Measurements from ENCODE around the gene TFCP2L1. TPM values are rescaled to one million over a fixed set of nuclear protein-coding genes. Genes with fewer than 3 reads are reported as not detected.

TFCP2L1 gene
- total RNA-seq, 1 experiment from 2014 or later: 1.8 TPM

DNA sequence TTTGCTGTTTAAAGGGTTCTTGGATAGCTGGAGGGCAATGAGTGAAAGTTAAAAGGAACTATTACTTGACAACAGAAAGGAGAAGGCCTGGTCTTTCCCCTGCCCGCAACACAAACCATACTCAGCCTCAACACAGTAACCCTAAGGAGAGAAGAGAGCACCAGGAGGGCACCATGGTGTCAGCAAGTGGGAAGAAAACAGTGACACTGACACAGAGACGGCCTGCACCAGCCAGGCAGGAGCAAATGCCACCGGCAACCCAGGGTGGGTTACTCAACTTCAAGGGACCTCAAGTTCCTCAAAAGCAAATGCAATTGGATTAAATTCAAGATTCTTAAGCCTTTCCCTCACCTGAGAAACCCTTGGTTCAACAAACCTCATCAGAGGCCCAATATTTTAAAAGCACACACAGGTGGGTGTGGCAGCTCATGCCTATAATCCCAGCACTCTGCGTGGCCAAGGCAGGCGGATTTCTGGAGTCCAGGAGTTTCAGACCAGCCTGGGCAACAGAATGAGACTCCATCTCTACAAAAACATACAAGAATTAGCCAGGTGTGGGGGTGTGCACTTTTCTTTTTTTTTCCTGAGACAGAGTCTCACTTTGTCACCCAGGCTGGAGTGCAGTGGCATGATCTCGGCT is 52.3 kb downstream of the TFCP2L1 start:
- no peak overlapping the region for H3K56ac ChIP-seq (ENCODE audit: insufficient read length, low read depth, low read length)
- no peak overlapping the region for H2BK5ac ChIP-seq (ENCODE audit: insufficient read length, low read length)
- no peak overlapping the region for H3K4ac ChIP-seq (ENCODE audit: low read depth, low read length)
- no peaks in the 10 kb centered on the region; the same call in 1 of the 2 replicates for H3K27me3 ChIP-seq (ENCODE audit: insufficient read depth, low read length)
- no peak overlapping the region for H3K27ac ChIP-seq (ENCODE audit: insufficient read length, low read depth, low read length)
- no CpG with 5 or more reads among the region's 6 CpGs for WGBS (ENCODE audit: extremely low coverage, insufficient read length, low lambda C conversion rate)
- Mint-ChIP-seq H3K27me3 (ENCODE audit: low read depth) (no peaks in the 10 kb centered on the region), H3K9me3 (no peaks in the 10 kb centered on the region; a peak in 1 of 5 replicates), H3K27ac (no peak overlapping the region), H3K4me3 (no peak overlapping the region), H3K4me1 (peaks cover 1 to 5% of the 10 kb centered on the region in 2 experiments; a peak in 3 of 4 replicates), H3K36me3 (ENCODE audit: insufficient read depth in 1 of 3, low read depth in 3 of 3) (no peaks in the 10 kb centered on the region; a peak in 1 of 7 replicates)
- no peak overlapping the region for H3T11ph ChIP-seq (ENCODE audit: low read length)
- H2BK15ac ChIP-seq (ENCODE audit: low read depth, low read length): no peak overlapping the region
- no peak overlapping the region for H4K5ac ChIP-seq (ENCODE audit: insufficient read length, low read depth, low read length)
- H3K9ac ChIP-seq (ENCODE audit: extremely low read depth, insufficient read length, low read length): no peak overlapping the region
- no peak overlapping the region for H3K4me2 ChIP-seq (ENCODE audit: insufficient read depth, insufficient read length, low read length)
- H3K14ac ChIP-seq (ENCODE audit: insufficient read depth, low read length): no peak overlapping the region; the same call in 1 of the 2 replicates
- H3K23ac ChIP-seq (ENCODE audit: insufficient read length, low read depth, low read length): no peak overlapping the region
- no peaks in the 10 kb centered on the region for H4K20me1 ChIP-seq (ENCODE audit: control insufficient read depth, insufficient read depth, insufficient read length)
- no peak overlapping the region for H2BK12ac ChIP-seq (ENCODE audit: insufficient read length, low read depth, low read length)
- H3K4me1 ChIP-seq (ENCODE audit: insufficient read depth, low read length): no peaks in the 10 kb centered on the region
- no peak overlapping the region for H3K18ac ChIP-seq (ENCODE audit: insufficient read length, low read depth, low read length)
- H4K91ac ChIP-seq (ENCODE audit: insufficient read length, low read depth, low read length): no peak overlapping the region
- no peak overlapping the region for H2AK5ac ChIP-seq (ENCODE audit: insufficient read length, low read length)
- no peak overlapping the region for H2BK120ac ChIP-seq (ENCODE audit: low read depth, low read length, poor library complexity, severe bottlenecking)
- no peaks in the 10 kb centered on the region for H3K79me1 ChIP-seq (ENCODE audit: insufficient read depth, low read depth, low read length, poor library complexity, severe bottlenecking)
- DNase-seq: no peak
- no peaks in the 10 kb centered on the region for H3K79me2 ChIP-seq (ENCODE audit: insufficient read depth, low read length)
- TF ChIP-seq, protein P1, sequence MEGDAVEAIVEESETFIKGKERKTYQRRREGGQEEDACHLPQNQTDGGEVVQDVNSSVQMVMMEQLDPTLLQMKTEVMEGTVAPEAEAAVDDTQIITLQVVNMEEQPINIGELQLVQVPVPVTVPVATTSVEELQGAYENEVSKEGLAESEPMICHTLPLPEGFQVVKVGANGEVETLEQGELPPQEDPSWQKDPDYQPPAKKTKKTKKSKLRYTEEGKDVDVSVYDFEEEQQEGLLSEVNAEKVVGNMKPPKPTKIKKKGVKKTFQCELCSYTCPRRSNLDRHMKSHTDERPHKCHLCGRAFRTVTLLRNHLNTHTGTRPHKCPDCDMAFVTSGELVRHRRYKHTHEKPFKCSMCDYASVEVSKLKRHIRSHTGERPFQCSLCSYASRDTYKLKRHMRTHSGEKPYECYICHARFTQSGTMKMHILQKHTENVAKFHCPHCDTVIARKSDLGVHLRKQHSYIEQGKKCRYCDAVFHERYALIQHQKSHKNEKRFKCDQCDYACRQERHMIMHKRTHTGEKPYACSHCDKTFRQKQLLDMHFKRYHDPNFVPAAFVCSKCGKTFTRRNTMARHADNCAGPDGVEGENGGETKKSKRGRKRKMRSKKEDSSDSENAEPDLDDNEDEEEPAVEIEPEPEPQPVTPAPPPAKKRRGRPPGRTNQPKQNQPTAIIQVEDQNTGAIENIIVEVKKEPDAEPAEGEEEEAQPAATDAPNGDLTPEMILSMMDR (conservative IDR thresholded peaks at IDR 0.05): no peak
- H2BK20ac ChIP-seq (ENCODE audit: low read depth, low read length, poor library complexity, severe bottlenecking): no peak overlapping the region
- no peaks in the 10 kb centered on the region for H3K9me3 ChIP-seq (ENCODE audit: control insufficient read depth, low read depth, low read length)
- H4K8ac ChIP-seq (replicated peaks; ENCODE audit: insufficient read length, low read depth, low read length): no peak overlapping the region
- no peaks in the 10 kb centered on the region for H3K23me2 ChIP-seq (ENCODE audit: insufficient read length, low read depth, low read length, poor library complexity, severe bottlenecking)
- no peak overlapping the region for H2AFZ ChIP-seq (ENCODE audit: low read length)

Data from H9 (cell line).